Measurements from ENCODE around the gene ARMC9. TPM values are rescaled to one million over a fixed set of nuclear protein-coding genes. Genes with fewer than 3 reads are reported as not detected.

Gene ARMC9
- total RNA-seq, 1 experiment from 2014 or later, result 16.4 TPM

DNA sequence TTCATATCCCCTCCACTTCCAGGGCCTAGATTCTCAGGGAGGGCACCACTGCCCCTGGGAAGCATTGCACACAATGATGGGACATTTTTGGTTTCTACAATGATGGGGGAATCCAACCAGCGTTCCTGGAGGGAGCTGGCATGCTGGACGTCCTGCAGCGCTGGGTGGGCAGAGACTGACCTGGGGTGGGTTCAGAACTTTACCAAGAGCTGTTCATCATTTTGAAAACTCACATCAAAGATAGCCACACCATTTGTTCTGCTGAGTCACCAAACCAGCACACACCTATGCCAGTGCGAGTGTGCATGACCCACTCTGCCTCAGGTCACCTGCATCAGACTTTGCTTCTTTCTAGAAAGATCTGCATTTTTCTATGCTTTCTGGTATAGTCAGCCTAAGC lies 14.1 kb upstream of the ARMC9 start:
- no peaks in the 10 kb centered on the region for H3K36me3 ChIP-seq (ENCODE audit: control insufficient read depth in 1 of 2, insufficient read depth in 2 of 2, low read length in 2 of 2)
- intact Hi-C loops (cut with micrococcal nuclease), result no loop called here
- CTCF ChIA-PET, result no interaction called here
- peaks cover 2 to 40% of the 10 kb centered on the region in 2 experiments; a peak in 3 of 4 replicates for H3K4me1 ChIP-seq (ENCODE audit: control insufficient read depth in 1 of 2, insufficient read depth in 2 of 2, low read length in 2 of 2)
- no peaks in the 10 kb centered on the region for H3K27me3 ChIP-seq (ENCODE audit: insufficient read depth, low read length)
- no peak overlapping the region for H3K27ac ChIP-seq (ENCODE audit: low read depth, low read length)
- no peaks in the 10 kb centered on the region for H3K79me2 ChIP-seq (ENCODE audit: insufficient read depth, low read length)
- no peak overlapping the region for H3K9ac ChIP-seq (ENCODE audit: low read length)
- no peak for DNase-seq (ENCODE audit: low read depth, low spot score)
- H3K4me2 ChIP-seq (ENCODE audit: low read length), result no peak overlapping the region
- H4K20me1 ChIP-seq (ENCODE audit: insufficient read depth), result no peaks in the 10 kb centered on the region
- H2AFZ ChIP-seq (ENCODE audit: low read depth, low read length, poor library complexity, severe bottlenecking), result no peak overlapping the region
- ATAC-seq, result no peak
- RAD21 ChIA-PET (ENCODE audit: low non-redundant PET in 1 of 2, low total read pairs in 2 of 2, uncharacterized antibody in 2 of 2, unreplicated experiment in 2 of 2), result no interaction called here
- BruUV-seq (replicated peaks), result no TSS peak
- H3K9me2 ChIP-seq (ENCODE audit: insufficient read depth), result no peaks in the 10 kb centered on the region
- POLR2A ChIA-PET, result no interaction called here
- no peak for TF ChIP-seq SP1 (IDR thresholded peaks at IDR 0.05; ENCODE audit: low read depth)
- no peak for TF ChIP-seq YY1 (IDR thresholded peaks at IDR 0.05; ENCODE audit: extremely low read depth, insufficient replicate concordance, low read depth, low read length)
- no peak for TF ChIP-seq SIN3A (IDR thresholded peaks at IDR 0.05; ENCODE audit: low read depth)
- TF ChIP-seq, protein P1, sequence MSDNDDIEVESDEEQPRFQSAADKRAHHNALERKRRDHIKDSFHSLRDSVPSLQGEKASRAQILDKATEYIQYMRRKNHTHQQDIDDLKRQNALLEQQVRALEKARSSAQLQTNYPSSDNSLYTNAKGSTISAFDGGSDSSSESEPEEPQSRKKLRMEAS (IDR thresholded peaks at IDR 0.05), result no peak
- no peak for TF ChIP-seq REST (IDR thresholded peaks at IDR 0.05; ENCODE audit: low read depth)
- no peak for TF ChIP-seq CBX3 (IDR thresholded peaks at IDR 0.05; ENCODE audit: low read depth)
- TF ChIP-seq POLR2AphosphoS5 (IDR thresholded peaks at IDR 0.05; ENCODE audit: low read depth, low read length), result no peak
- TF ChIP-seq ZFX (IDR thresholded peaks at IDR 0.05), result no peak
- no peak for TF ChIP-seq TCF7L2 (IDR thresholded peaks at IDR 0.05; ENCODE audit: borderline replicate concordance, extremely low read depth, insufficient read depth, insufficient read length)
- no peak for TF ChIP-seq CTCF (IDR thresholded peaks at IDR 0.05 in 2 of 3, conservative IDR thresholded peaks at IDR 0.05 in 1 of 3; ENCODE audit: borderline replicate concordance in 1 of 3, insufficient read depth in 1 of 3, low read depth in 2 of 3, low read length in 2 of 3)
- TF ChIP-seq, protein P2, sequence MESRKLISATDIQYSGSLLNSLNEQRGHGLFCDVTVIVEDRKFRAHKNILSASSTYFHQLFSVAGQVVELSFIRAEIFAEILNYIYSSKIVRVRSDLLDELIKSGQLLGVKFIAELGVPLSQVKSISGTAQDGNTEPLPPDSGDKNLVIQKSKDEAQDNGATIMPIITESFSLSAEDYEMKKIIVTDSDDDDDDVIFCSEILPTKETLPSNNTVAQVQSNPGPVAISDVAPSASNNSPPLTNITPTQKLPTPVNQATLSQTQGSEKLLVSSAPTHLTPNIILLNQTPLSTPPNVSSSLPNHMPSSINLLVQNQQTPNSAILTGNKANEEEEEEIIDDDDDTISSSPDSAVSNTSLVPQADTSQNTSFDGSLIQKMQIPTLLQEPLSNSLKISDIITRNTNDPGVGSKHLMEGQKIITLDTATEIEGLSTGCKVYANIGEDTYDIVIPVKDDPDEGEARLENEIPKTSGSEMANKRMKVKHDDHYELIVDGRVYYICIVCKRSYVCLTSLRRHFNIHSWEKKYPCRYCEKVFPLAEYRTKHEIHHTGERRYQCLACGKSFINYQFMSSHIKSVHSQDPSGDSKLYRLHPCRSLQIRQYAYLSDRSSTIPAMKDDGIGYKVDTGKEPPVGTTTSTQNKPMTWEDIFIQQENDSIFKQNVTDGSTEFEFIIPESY (IDR thresholded peaks at IDR 0.05; ENCODE audit: extremely low read depth, insufficient replicate concordance, low read length), result no peak
- H3K9me3 ChIP-seq (ENCODE audit: control insufficient read depth in 1 of 2, insufficient read depth in 1 of 2, low read depth in 1 of 2, low read length in 2 of 2), result no peaks in the 10 kb centered on the region
- H3K4me3 ChIP-seq (replicated peaks in 1 of 2; ENCODE audit: low read depth in 1 of 2, low read length in 2 of 2), result no peak overlapping the region
